ENCODE data around the gene LRRC15.

Gene LRRC15

GRCh38 chr3:194369522-194370279 lies at the start of gene LRRC15:
LRRC15 (minus strand) TSS chr3:194369743; CDS start chr3:194361043, 8,700 bp downstream.
- DNase-seq (ENCODE audit: low read depth) = no peak
- no peak within 1 kb of the TSS for H3K4me3 ChIP-seq (ENCODE audit: low read depth, low read length)
- TF ChIP-seq, protein P1, sequence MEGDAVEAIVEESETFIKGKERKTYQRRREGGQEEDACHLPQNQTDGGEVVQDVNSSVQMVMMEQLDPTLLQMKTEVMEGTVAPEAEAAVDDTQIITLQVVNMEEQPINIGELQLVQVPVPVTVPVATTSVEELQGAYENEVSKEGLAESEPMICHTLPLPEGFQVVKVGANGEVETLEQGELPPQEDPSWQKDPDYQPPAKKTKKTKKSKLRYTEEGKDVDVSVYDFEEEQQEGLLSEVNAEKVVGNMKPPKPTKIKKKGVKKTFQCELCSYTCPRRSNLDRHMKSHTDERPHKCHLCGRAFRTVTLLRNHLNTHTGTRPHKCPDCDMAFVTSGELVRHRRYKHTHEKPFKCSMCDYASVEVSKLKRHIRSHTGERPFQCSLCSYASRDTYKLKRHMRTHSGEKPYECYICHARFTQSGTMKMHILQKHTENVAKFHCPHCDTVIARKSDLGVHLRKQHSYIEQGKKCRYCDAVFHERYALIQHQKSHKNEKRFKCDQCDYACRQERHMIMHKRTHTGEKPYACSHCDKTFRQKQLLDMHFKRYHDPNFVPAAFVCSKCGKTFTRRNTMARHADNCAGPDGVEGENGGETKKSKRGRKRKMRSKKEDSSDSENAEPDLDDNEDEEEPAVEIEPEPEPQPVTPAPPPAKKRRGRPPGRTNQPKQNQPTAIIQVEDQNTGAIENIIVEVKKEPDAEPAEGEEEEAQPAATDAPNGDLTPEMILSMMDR (IDR thresholded peaks at IDR 0.05; ENCODE audit: low read depth, low read length, missing control alignments) = no peak

DNA sequence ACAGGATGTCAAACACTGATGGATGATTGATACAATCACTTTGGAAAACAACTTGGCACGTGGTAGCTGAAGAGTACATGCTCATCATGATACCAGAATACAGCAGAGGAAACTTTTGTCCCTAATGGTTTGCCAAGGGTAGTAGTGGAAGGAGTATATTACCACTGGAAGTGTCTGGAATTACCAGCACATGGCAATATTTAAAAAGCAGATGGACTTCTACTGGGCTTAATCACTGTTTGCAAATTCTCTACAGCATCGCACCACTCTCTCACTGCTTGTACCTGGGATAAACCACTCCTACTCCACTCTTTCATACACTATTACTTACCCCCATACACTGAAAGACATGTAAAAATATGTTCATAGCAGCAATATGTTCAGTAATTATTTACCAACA lies 49.1 kb upstream of the LRRC15 start:
- DNase-seq (ENCODE audit: low read depth) = no peak
- TF ChIP-seq, protein P1 (IDR thresholded peaks at IDR 0.05; ENCODE audit: low read depth, low read length, missing control alignments) = no peak
- H3K4me3 ChIP-seq (ENCODE audit: low read depth, low read length) = no peak overlapping the region

- no peak for DNase-seq (ENCODE audit: low read depth)
- TF ChIP-seq, protein P1 (IDR thresholded peaks at IDR 0.05; ENCODE audit: low read depth, low read length, missing control alignments) = no peak
- no peak overlapping the region for H3K4me3 ChIP-seq (ENCODE audit: low read depth, low read length)
Observed at GRCh38 chr3:194407423-194407822, 37.9 kb upstream of the LRRC15 start.

DNA sequence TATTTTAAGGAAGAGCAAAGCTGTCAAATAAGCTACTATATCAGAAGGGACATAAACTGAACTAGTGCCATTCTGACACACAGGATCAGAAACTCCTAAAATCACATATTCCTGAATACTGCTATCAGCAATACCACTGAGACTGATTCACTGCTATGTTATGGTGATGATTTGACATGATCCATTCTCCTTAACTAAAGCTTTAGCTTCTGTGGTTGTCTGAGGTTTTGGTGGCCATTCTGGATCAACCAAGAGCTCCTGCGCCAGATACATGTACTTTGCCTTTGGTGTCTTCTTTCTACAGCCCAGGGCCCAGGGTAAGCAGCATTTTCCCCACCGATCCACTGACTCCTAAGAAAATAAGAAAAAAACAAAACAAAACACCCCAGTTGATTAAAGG lies 36.2 kb upstream of the LRRC15 start:
- TF ChIP-seq, protein P1 (IDR thresholded peaks at IDR 0.05; ENCODE audit: low read depth, low read length, missing control alignments) = no peak
- no peak overlapping the region for H3K4me3 ChIP-seq (ENCODE audit: low read depth, low read length)

DNA sequence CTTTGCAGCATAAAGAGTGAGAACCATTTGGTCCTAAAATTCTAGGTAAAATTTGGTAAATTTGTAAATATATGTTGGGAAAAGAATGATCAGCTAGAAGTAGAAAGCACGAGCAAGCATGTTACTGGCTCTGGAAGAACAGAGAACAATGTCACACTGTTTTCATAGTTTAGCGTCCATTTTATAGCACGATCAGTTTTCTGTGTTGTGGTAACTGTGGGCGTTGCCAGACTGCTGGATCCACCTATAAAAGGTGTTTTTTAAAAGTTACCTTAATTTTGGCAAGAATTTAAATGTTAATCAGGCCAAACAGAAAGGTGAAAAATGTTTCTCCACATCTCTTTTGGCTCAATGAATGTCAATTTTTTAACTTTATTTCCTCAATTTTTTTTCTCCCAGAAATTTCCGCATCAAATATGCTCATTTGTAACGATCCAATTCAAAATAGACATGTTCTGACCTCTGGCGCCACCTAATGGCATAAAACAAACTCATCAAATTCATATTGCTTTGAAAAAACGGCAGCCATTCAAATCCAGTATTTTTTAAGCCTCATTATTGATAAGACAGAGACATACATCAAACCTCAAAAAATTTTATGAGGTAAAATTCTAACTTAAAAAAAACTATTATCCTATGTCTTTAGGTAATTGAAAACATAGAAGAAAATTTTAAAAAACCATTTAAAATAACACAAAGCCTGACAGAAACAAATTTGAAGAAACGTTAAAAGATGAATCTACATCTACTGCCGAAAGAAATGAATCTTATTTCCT lies 35.0 kb upstream of the LRRC15 start:
- H3K4me3 ChIP-seq (ENCODE audit: low read depth, low read length) = no peak overlapping the region
- TF ChIP-seq, protein P1 (IDR thresholded peaks at IDR 0.05; ENCODE audit: low read depth, low read length, missing control alignments) = peak; percentile 55
- peak; percentile 8 for DNase-seq (ENCODE audit: low read depth)

More for the DNA sequence above, 36.2 kb upstream of the LRRC15 start:
- DNase-seq (ENCODE audit: low read depth) = no peak

- DNase-seq (ENCODE audit: low read depth) = no peak
- TF ChIP-seq, protein P1 (IDR thresholded peaks at IDR 0.05; ENCODE audit: low read depth, low read length, missing control alignments) = no peak
- H3K4me3 ChIP-seq (ENCODE audit: low read depth, low read length) = no peak overlapping the region
Observed at GRCh38 chr3:194401868-194402329, 32.4 kb upstream of the LRRC15 start.

All from GM12864 (cell line).